ENCODE data around the gene CHN1.

CHN1 gene

DNA sequence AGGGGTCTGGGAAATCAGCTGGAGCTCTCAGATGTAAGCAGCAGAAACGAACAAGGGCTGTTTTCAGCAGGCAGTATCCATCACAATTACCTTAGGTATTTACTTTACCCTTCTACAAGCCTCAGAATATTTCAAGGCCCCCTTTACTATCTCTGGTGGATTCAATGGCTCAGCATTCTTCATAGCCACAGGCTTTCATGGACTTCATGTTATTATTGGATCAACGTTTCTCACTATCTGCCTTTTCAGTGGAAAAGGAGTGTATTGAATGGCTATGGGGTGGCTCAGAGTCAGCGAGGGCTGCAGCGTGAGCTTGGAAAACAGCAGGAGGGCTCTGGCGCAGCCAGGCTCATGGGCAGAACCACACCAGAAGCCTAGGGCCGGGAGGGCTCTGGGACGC, 224.3 kb downstream of the CHN1 start:
- no peak for DNase-seq

DNA sequence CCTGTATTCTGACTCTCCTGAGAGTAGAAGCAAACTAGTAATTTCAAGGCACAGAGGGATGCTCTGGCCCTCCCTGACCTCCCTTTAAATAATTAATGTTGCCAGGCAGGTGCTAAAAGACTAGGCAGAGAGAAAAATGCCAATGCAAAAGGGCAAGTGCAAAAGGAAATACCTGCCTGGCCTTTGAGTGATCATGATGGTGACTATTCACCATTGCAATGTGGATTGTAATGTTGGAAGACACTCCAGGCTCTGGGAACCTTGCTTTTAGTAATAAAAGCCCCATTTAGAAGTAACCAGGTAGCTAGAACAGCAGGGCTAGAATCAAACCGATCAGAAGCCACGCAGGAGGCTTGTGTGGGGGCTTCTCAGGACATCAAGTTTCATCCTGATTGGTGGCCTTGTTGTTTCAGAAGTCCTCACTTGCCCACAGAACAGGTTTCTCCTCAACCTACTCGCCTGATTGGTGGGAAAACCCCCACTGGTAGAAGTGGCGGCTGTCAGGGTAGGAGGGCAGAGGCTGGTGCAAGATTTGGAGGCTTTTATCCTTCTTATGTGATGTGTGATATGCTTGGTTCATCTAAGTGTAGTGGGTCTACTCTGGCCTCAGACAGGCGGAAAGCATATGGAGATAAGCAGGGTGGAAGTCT, 224.9 kb downstream of the CHN1 start:
- DNase-seq: no peak

DNA sequence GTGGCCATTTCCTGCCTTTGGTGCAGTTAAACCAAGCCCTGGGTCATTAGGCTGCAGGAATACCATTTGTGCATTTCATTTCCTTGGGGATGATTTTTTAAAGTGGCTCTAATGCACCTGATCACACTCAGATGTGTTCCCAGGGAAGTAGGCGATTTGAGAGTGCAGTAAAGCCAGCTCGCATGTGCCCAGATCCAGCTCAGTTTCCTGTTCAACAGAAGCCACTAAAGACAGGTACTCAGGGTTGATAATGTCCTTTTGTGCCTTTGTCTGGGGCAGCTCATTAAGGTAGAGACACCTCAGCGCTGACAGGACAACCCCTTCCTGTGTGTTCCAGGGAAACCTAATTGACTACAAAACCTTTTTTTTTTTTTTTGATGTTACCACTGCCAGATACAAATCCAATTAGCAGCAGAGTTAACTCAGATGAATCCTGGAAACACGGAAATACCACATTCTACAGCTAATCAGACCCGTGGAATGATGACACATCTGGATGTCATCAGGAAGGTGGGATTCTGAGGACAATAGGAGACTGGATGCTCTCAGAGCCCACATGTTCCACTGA, 225.7 kb downstream of the CHN1 start:
- no peak for DNase-seq

DNA sequence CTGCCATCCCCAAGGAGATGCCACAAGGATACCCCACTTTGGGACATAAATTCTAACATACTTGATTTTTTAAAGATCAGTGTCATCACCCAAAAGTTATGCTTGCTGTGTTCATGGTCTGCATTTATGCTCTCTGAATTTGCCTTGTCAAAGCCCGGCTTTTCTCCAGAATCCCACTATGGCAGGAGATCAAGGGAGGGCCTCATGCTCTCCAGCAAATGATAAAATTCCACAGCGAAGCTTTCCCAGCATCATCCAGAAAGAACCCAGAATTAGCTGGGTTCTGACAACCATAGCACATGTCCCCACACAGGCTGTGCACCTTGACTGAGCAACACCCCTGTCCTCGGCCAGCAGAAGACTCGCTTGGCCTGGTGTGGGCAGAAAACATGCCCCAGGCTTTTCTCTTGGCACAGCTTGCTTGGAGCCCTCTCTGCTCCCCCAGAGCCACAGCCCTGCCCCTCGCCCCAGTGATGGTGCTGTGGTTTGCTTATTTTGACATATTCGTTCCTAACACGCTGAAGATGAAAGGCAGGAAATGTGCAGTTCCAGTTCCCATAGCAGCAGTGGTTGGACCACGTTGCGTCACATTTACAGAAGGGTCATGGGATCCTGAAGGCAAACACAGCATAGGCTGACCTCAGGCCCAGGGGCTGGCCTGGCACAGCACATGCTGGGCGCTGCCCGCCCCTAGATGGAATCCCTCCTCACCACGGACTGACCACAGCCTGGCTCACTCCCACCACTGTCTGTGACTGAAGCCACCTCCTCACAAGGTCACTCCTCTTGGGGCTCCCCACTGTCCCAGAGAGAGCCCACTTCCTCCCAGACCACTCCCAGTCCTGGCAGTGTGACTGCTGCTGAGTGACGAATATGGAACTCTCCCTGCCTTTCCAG, 226.8 kb downstream of the CHN1 start:
- no peak for DNase-seq

DNA sequence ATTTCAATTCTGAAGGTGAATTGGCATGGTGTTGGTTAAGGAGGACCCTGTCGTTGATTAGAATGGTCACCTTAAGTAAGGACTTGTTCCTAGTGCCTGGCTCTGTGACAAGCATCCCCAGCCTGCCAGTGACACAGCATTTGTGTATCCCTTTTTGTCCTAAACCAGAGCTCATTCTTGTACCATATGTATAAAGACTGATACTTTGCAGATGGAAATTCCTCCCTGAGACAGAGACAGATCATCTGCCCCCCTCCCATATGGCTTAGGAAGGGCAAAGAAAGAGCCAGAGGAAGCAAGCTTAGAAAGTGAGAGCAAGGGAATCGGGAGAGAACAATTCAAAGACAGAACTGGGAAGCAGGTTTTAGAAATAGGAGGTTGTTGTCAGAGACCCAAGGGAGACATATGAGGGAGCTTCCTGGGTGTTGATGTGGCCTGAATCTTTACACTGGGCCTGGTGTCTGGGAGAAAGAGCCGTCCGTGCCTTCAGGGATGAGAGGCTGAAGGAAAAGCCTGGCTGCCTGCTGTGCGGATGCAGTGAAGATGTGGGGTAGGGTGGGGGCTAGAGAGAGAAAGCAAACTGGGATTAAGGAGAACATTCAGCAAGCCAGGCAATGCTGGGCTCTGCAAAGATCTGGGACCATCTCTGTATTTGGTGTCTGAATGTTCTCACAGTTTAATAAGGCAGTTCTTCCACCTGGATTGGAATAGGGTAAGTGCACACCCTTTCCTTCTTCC, 227.7 kb downstream of the CHN1 start:
- DNase-seq: no peak

DNA sequence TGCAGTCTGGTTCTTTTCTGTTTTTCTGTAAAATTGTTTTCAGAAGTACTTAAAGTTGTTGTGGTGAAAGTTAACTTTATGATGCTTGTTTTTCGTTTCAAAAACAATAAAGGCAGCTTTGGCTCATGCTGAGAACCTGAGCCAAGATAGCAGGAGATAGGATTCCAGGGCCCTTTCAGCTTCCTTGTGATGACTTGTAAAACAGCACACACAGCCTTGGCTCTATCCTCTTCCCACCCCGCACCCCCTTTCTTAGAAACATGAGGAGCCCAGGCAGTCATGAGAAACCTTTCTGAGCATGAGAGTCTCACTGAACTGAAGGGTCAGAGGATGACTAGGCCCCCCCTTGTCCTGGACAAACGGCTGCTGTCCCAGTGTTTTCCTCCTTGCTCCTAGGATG, 228.5 kb downstream of the CHN1 start:
- no peak for DNase-seq

DNA sequence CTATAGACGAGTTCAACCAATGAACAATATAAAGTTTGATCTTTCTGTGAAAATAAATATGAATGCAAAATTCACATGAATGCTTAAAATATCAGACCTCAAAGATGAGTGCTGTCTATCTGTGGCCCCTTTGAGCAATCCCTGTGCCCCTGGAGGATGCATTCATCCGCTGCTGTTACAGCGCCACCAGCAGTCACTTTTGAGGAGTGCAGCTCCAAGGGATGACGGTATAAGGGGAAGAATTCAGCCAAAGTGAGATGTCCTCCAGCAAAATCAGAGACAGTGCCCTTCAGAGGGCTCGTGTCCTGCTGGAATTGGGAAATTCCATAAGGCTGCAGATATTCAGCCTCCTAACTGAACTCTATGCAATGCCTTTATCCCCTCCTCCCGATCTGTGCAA, 229.0 kb downstream of the CHN1 start:
- DNase-seq: no peak

DNA sequence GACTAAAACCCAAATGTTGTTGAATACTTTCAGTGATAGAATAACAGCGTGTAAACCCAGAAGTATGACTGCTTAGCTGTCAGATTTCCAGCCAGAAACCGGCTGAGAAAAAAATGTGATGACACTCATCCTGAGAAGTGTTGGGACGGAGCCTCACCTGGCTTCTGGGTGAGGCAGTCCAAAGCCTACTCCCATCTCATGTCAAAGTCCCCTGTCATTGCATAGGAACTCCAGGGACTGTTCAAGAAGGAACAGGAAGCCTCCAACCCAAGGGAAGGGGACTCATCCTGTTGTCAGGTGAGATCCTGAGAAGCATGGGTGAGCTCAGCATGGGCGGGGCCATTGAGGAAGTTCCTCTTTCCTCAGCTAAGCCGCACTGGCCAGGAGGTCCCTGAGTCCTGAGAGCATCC, 229.6 kb downstream of the CHN1 start:
- no peak for DNase-seq

DNA sequence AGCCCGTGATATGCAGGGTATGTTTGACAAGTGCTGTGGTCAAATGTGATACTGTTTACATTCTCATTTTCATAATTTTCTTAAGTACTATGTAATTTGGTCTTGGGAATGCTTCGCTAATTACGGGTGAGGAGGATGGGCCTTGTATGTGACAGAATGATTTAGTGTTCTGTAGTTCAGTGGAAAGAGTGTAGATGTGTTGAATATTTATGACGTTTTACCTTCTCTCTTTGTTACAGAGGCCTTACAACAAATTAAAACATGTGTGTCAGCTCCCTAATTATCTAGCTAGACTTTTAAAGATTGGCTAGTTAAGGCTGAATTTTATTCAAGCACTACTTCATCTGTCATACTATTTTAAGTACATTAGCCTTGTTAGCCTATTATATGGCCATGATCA, 230.3 kb downstream of the CHN1 start:
- DNase-seq: no peak

DNA sequence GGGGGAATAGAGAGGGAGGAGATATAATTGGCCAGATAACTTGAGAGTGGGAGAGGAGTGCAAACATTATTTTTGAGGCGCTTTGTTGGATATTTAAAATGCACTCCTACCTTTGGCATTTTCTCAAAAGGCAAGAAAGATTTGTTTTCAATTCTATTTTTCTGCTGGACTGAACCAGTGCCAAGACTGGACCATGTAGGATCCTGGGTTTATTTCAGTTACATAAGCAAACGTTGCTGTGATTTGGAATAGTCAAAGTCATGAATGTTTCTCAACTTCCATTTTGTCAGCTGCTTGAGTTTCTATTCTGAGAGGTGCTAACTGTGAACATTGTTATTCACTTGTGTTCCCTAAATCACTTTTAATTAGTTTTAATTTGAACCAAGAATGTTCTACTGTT, 232.0 kb downstream of the CHN1 start:
- DNase-seq: no peak

DNA sequence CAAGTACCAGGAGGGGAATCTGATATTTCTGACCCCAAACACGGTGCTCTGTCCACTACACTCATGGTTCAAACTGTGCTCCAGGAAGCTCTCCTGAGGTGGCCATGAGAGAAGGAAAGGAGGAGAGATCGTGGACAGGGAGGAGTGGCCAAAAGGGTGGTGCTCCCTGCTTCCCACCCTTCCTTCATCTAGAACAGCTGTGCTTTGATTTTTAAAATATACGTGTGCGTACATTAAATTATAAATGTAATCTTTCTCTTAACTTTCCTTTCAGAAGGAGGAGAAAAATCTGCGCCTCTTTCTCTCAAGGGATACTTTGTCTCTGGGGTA, 232.7 kb downstream of the CHN1 start:
- DNase-seq: no peak

DNA sequence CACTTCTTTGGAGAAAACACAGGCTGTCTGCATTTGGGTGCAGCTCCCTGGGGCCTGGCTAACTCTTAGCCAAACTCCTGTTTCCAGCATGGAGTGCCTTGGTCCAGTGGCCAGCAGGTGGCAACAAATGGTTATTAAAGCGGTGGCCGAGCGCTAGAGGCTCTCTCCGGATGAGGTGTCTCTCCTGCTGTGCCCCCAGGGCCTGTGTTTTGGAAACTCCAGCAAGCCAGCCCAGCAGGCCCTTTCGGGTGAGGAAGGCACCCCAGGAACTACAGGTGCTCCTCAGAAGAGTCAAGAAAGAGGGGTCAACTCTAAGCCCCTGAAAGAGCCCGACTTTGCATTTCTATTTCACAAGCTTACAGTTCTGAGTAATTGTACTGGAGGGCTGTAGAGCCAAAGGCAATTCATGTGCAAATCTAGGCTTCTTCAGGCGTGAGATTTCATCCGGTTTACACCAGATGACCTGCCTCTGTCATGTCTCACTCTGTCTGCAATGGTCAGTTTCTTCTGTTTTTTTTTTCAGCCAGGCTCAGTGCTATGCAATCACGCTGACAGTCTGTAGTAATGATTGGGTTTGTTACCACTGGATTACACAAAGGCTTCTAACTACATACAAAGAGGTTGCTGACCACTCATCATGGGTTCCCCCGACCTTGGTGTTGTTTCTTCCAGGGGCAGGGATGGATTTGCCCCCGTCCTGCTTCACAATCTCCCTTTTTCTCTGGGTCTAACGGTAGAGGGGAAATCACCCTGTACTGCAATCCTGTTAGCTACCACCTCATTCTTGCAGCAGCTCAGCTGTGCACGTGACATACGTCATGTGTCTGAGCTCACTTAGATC, 233.3 kb downstream of the CHN1 start:
- no peak for DNase-seq

DNA sequence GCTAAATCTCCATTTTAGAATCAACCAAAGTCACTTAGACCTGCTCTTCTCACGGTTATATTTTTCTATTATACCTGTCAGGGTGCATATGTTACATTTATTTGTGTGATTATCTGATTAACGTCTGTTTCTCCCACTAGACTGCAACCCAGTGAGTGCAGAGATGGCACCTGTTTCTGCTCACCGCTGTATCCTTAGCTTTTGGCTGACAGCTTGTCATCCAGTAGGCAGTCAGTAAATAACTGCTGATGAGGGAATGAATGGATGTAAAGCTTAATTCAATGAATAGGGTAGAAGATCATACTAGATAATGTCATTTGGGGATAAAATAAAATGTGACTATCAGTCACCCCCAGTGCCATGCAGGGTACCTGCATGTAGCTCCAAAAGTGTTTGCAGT, 234.0 kb downstream of the CHN1 start:
- no peak for DNase-seq

DNA sequence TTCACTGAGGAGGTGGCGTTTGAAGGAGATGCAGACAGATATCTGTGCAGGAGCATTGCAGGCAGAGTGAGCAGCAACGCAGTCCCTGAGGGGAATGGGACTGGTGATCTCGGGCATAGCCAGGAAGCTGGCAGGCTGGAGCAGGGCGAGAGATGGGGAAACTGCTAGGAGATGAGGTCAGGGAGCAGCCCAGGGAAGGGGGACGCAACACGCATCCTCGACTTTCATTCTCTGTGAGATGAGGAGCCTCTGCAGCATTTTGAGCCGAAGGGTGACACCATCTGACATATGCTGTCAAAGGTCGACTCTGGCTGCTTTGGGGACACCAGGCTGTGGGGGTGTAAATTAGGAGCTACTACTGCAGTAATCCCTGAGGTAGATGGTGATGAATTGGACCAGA, 236.6 kb downstream of the CHN1 start:
- no peak for DNase-seq

DNA sequence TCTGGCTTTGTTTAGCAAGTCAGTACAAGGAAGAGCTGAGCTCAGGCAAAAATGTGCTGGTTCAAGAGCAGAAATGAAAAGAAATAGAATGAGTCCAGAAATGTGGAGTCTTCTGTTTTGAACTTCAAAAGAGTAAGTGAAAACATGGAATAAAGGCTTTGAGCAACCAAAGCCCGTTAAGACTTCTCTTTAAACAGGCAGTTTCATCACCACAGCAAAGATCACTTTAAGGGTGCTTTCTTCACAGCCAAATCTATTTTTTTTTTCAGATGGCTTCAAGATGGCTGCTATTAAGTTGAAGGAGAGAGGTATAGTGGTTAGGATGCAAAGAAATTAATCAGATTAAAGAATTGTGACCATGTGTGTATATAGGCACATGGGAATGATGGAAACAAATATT, 238.9 kb downstream of the CHN1 start:
- no peak for DNase-seq

DNA sequence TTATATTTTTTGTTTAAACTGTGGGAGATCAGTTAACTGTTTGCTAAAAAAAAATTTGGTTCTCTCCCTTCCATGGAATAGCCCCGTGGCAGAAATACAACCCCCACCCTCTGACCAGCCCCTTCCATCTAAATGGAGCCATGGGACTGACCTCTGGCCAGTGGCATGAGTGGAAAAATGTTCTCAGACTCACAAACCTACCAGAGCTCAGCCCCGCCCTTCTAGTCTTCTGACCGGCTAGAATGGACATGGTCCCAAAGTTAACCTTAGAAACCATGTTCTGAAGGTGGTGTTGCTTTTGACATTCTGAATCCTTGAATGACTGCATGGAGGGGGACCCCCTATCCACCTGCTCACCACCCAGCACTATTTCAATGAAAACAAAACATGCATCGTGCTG, 239.6 kb downstream of the CHN1 start:
- DNase-seq: no peak

DNA sequence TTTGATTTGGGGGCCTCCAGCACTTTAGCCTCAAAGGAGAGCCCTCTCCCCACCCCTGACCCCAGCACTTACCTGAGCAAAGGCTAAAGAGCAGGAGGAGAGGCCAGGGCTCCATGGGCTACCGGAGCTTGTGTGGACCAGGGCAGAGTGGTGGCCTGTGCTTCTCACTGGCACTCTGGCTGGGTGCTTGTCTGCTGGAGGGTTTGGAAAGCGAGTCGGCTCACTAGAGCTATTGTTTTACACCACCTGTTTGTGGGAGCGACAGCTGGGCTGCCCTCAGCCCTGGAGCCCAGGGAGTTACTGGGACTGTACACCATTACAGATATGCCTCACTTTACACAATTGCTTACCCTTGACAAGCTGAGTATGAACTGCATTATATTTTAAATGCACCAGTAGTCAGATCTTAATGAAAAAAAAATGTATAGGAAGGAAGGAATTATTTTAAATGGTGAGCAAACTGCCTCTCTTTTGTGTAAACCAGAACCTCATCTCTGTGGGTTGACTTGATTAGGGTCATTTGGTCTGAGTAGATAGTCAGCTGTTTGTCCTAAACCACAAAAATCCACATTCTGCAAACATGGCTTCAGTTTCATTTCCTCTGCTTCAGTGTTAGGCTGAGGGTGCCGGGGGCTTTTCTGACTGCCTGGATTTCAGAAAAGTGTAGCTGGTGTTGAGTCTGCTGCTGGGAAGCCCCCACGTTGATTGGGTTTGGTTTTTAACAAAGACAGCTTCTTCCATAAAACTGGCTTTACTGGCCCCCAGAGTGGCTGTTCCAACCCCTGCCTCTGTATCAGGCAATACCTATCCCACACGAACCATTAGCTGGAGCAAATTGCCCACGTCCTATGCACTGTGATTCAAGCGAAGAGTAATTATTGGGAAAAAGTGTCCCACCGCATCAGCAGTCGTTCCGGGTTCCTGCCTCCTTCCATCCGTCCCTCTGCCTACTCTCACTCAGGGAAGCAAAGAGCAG, 240.6 kb downstream of the CHN1 start, which contains the start of gene CHRNA1:
Gene CHRNA1, minus strand, starts transcription at position 193 of the 976 bp plus-strand sequence. Its CDS starts 78 bp downstream, at position 115.
- DNase-seq: no peak

DNA sequence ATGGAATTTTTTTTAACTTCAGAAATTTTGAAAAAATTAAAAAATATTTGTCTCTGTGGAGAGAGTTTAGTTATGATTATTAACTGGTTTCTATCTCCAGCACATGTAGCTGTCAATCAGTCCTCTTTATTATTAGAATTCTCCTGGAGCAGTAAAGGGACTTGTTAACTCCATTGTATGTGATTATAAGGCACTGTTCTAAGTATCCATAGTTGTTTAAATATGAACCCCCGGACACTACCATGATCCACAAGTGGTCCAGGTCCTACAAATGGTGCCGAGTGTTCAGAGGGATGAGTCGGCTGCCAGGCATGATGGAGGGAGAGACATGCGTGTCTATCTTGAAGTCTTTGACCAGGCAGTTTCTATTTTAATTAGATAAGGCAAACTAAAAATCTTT, 241.4 kb downstream of the CHN1 start:
- no peak for DNase-seq

DNA sequence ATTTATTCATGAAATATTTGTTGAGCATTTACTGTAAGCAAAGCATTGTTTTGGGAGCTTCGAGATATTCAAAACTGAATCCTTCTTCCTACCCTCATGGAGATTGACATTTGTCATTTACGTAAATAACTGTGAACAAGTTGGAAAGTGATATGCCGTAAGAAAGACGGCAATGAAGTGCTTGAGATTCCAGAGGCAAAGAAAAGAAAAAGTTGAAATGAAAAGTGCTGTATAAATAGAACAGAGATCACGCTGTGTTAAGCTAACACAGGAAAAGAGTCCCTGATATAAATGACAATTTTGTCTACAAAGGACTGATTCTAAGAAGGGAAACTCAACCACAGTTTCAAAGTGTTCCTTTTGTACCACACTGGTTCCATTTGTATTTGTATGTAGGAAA, 242.7 kb downstream of the CHN1 start:
- DNase-seq: no peak

DNA sequence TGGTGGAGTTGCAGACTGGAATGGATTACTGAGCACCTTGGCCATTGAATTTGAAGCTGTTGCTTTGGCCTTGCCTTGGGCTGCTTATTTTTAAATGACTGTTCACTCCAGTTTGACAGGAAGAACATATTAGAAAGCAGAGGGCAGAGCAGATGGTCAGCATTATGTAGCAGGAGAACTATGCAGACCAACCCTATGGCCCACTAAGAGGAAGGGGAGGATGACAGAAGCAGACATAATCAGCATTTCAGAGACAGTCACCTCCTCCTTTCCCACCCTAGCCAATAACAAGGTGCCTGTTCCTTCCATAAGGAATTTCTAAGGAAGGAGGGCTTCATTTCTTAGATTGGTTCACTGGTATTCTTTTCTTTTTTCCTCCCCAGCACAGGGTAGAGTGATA, 243.3 kb downstream of the CHN1 start:
- DNase-seq: no peak

DNA sequence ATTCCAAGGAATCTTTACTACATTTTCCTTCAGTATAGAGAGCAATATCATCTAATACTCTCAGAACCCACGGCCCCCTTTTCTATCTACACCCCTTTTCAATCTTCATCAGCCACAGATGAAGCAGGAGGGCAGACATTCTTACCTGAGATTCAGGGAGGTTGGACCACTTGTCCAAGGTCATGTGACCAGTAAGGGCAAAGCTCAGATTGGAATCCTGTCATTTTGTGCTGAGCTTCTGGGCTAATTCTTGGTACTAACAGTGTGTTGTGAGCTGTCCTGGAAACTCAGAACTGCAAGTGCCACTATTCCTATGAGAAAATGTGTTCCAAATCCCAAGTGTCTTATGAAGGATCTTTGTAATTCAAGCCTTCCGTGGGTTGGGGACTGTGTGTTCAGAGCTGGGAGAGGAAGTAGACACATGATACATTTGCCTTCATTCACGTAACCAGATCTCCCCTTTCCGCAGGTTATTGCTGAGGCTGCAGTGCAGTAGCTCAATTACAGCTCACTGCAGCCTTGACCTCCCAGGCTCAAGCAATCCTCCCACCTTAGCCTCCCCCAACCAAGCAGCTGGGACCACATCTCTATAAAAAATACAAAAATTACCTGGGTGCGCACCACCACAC, 244.2 kb downstream of the CHN1 start:
- no peak for DNase-seq

Data from NCI-H1048 (cell line).